ENCODE data around the gene HIRIP3. TPM values are rescaled to one million over a fixed set of nuclear protein-coding genes. Genes with fewer than 3 reads are reported as not detected.
"Not testable (repeated sequence)": the region's sequence is repeated elsewhere in the genome, so short reads cannot be mapped to it uniquely, and the experiment has no call there.

HIRIP3 gene
- total and polyA plus RNA-seq, 2 experiments from 2014 or later, result 10.4 to 18.5 TPM

DNA sequence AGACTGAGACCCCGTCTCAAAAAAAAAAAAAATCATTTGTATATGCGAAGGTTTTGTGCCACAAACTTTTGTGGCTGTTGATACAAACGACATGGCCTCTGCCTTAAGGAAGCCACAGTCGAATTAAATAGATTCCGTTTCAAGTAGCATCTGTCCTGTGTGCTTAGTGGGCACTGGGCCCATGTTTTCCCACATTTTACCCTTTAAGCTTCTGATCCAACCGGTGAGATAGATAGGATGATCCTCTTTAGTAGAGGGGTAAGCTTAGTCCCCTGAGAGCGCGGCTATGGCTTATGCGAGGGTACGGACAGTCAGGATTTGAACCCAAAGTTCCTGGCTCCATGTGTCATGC is 34.3 kb downstream of the HIRIP3 start:
- DNase-seq (ENCODE audit: low spot score), result no peak
- peak overlapping the region; percentile 75 for H3K27ac Mint-ChIP-seq
- H2AFZ ChIP-seq, result peak overlapping the region; percentile 85
- H3K4me1 Mint-ChIP-seq, result peaks cover 16% of the 10 kb centered on the region
- H3K4me2 ChIP-seq, result peak overlapping the region; percentile 88
- no peak overlapping the region for H3K27ac ChIP-seq (ENCODE audit: low read depth)
- no peaks in the 10 kb centered on the region for H3K9me2 ChIP-seq (ENCODE audit: insufficient read depth)
- no peak for TF ChIP-seq CREB1 (CRISPR knock-in tag; IDR thresholded peaks at IDR 0.05; ENCODE audit: low read depth)
- TF ChIP-seq, protein P1, sequence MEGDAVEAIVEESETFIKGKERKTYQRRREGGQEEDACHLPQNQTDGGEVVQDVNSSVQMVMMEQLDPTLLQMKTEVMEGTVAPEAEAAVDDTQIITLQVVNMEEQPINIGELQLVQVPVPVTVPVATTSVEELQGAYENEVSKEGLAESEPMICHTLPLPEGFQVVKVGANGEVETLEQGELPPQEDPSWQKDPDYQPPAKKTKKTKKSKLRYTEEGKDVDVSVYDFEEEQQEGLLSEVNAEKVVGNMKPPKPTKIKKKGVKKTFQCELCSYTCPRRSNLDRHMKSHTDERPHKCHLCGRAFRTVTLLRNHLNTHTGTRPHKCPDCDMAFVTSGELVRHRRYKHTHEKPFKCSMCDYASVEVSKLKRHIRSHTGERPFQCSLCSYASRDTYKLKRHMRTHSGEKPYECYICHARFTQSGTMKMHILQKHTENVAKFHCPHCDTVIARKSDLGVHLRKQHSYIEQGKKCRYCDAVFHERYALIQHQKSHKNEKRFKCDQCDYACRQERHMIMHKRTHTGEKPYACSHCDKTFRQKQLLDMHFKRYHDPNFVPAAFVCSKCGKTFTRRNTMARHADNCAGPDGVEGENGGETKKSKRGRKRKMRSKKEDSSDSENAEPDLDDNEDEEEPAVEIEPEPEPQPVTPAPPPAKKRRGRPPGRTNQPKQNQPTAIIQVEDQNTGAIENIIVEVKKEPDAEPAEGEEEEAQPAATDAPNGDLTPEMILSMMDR (conservative IDR thresholded peaks at IDR 0.05; ENCODE audit: low read depth in 2 of 2), result no peak
- TF ChIP-seq JUNB (IDR thresholded peaks at IDR 0.05; ENCODE audit: unreplicated experiment), result no peak
- TF ChIP-seq, protein P2, sequence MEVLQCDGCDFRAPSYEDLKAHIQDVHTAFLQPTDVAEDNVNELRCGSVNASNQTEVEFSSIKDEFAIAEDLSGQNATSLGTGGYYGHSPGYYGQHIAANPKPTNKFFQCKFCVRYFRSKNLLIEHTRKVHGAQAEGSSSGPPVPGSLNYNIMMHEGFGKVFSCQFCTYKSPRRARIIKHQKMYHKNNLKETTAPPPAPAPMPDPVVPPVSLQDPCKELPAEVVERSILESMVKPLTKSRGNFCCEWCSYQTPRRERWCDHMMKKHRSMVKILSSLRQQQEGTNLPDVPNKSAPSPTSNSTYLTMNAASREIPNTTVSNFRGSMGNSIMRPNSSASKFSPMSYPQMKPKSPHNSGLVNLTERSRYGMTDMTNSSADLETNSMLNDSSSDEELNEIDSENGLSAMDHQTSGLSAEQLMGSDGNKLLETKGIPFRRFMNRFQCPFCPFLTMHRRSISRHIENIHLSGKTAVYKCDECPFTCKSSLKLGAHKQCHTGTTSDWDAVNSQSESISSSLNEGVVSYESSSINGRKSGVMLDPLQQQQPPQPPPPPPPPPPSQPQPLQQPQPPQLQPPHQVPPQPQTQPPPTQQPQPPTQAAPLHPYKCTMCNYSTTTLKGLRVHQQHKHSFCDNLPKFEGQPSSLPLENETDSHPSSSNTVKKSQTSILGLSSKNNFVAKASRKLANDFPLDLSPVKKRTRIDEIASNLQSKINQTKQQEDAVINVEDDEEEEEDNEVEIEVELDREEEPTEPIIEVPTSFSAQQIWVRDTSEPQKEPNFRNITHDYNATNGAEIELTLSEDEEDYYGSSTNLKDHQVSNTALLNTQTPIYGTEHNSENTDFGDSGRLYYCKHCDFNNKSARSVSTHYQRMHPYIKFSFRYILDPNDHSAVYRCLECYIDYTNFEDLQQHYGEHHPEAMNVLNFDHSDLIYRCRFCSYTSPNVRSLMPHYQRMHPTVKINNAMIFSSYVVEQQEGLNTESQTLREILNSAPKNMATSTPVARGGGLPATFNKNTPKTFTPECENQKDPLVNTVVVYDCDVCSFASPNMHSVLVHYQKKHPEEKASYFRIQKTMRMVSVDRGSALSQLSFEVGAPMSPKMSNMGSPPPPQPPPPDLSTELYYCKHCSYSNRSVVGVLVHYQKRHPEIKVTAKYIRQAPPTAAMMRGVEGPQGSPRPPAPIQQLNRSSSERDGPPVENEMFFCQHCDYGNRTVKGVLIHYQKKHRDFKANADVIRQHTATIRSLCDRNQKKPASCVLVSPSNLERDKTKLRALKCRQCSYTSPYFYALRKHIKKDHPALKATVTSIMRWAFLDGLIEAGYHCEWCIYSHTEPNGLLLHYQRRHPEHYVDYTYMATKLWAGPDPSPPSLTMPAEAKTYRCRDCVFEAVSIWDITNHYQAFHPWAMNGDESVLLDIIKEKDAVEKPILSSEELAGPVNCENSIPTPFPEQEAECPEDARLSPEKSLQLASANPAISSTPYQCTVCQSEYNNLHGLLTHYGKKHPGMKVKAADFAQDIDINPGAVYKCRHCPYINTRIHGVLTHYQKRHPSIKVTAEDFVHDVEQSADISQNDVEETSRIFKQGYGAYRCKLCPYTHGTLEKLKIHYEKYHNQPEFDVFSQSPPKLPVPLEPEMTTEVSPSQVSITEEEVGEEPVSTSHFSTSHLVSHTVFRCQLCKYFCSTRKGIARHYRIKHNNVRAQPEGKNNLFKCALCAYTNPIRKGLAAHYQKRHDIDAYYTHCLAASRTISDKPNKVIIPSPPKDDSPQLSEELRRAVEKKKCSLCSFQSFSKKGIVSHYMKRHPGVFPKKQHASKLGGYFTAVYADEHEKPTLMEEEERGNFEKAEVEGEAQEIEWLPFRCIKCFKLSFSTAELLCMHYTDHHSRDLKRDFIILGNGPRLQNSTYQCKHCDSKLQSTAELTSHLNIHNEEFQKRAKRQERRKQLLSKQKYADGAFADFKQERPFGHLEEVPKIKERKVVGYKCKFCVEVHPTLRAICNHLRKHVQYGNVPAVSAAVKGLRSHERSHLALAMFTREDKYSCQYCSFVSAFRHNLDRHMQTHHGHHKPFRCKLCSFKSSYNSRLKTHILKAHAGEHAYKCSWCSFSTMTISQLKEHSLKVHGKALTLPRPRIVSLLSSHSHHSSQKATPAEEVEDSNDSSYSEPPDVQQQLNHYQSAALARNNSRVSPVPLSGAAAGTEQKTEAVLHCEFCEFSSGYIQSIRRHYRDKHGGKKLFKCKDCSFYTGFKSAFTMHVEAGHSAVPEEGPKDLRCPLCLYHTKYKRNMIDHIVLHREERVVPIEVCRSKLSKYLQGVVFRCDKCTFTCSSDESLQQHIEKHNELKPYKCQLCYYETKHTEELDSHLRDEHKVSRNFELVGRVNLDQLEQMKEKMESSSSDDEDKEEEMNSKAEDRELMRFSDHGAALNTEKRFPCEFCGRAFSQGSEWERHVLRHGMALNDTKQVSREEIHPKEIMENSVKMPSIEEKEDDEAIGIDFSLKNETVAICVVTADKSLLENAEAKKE (CRISPR knock-in tag; IDR thresholded peaks at IDR 0.05), result no peak
- TF ChIP-seq ZNF114 (CRISPR knock-in tag; IDR thresholded peaks at IDR 0.05), result no peak
- TF ChIP-seq ZNF331 (CRISPR knock-in tag; IDR thresholded peaks at IDR 0.05; ENCODE audit: low read depth), result no peak
- no peaks in the 10 kb centered on the region for H3K79me2 ChIP-seq (replicated peaks; ENCODE audit: insufficient read depth)
- H3K4me1 ChIP-seq (ENCODE audit: insufficient read depth), result peaks cover 6% of the 10 kb centered on the region
- no peaks in the 10 kb centered on the region for H4K20me1 ChIP-seq (replicated peaks; ENCODE audit: insufficient read depth)
- ATAC-seq, result no peak
- peak overlapping the region; percentile 84 for H3K4me3 Mint-ChIP-seq
- H3K36me3 ChIP-seq (ENCODE audit: insufficient read depth), result no peaks in the 10 kb centered on the region
- H3K36me3 Mint-ChIP-seq (ENCODE audit: low read depth), result peaks cover 5% of the 10 kb centered on the region; the same call in 1 of the 3 replicates
- H3K4me3 ChIP-seq, result peak overlapping the region; percentile 83
- H3F3A ChIP-seq (replicated peaks; ENCODE audit: low read depth), result 0 out of 2 replicates have a peak, but pooled peaks cover 6% of the 10 kb centered on the region
- no peaks in the 10 kb centered on the region for H3K27me3 ChIP-seq (ENCODE audit: insufficient read depth)
- peaks cover 10% of the 10 kb centered on the region for H3K27me3 Mint-ChIP-seq (ENCODE audit: insufficient read depth, low read depth, poor library complexity)
- H3K9me3 Mint-ChIP-seq, result no peaks in the 10 kb centered on the region

DNA sequence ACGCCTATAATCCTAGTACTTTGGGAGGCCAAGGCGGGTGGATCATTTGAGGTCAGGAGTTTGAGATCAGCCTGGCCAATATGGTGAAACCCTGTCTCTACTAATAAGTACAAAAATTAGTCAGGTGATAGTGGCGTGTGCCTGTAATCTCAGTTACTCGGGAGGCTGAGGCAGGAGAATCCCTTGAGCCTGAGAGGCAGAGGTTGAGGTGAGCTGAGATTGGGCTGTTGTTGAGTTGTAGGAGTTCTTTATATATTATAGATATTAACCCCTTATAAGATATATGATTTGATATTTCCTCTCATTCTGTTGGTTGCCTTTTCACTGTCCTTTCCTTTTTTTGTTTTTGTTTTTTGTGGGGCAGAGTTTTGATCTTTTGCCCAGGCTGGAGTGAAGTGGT is 35.6 kb downstream of the HIRIP3 start:
- H3K4me3 Mint-ChIP-seq; H3F3A ChIP-seq (replicated peaks; ENCODE audit: low read depth); H3K27ac ChIP-seq (ENCODE audit: low read depth); H3K27me3 ChIP-seq (ENCODE audit: insufficient read depth); H3K4me3 ChIP-seq; H3K9me2 ChIP-seq (ENCODE audit: insufficient read depth); H3K36me3 ChIP-seq (ENCODE audit: insufficient read depth); ATAC-seq; H3K9me3 Mint-ChIP-seq; H4K20me1 ChIP-seq (replicated peaks; ENCODE audit: insufficient read depth); H3K4me1 ChIP-seq (ENCODE audit: insufficient read depth); H3K4me2 ChIP-seq; H3K36me3 Mint-ChIP-seq (ENCODE audit: low read depth); H3K27ac Mint-ChIP-seq; DNase-seq (ENCODE audit: low spot score); H3K79me2 ChIP-seq (replicated peaks; ENCODE audit: insufficient read depth); H2AFZ ChIP-seq: not testable (repeated sequence)
- H3K4me1 Mint-ChIP-seq, result peaks cover 16% of the 10 kb centered on the region
- H3K27me3 Mint-ChIP-seq (ENCODE audit: insufficient read depth, low read depth, poor library complexity), result peaks cover 15% of the 10 kb centered on the region

All from GM23338 (cell line).